AG10803 (cell line): ENCODE results near the gene F7.
"Not testable (repeated sequence)": the region's sequence is repeated elsewhere in the genome, so short reads cannot be mapped to it uniquely, and the experiment has no call there.

ENCODE experiments used
- DNase-seq: peaks from one replicate; pipeline ENCODE4 v3.0.0; 2010; ENCODE audit warnings: low read depth
- H3K4me3 ChIP-seq: 2 replicates; pipeline ENCODE4 v1.5.1; 2011; ENCODE audit warnings: mild to moderate bottlenecking, low read length, control low read depth
- CTCF ChIP-seq: conservative IDR thresholded peaks from 2 replicates; pipeline ENCODE4 v1.5.1; 2011; ENCODE audit warnings: mild to moderate bottlenecking, low read length, control low read depth, inconsistent platforms

The F7 gene

GRCh38 chr13:113106711-113107351 is 1.2 kb downstream of the F7 start:
- TF ChIP-seq CTCF = no peak

DNA sequence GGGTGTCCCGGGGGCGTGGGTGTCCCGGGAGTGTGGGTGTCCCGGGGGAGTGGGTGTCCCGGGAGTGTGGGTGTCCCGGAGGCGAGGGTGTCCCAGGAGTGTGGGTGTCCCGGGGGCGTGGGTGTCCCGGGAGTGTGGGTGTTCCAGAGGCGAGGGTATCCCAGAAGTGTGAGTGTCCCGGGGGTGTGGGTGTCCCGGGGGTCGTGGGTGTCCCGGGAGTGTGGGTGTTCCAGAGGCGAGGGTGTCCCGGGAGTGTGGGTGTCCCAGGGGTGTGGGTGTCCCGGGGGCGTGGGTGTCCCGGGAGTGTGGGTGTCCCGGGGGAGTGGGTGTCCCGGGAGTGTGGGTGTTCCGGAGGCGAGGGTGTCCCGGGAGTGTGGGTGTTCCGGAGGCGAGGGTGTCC is 2.9 kb downstream of the F7 start:
- H3K4me3 ChIP-seq, DNase-seq: not testable (repeated sequence)

More at GRCh38 chr13:113106711-113107351, 1.2 kb downstream of the F7 start:
- no peak for DNase-seq
- no peak overlapping the region for H3K4me3 ChIP-seq

GRCh38 chr13:113109151-113110047 is 3.8 kb downstream of the F7 start:
- no peak for DNase-seq
- no peak overlapping the region for H3K4me3 ChIP-seq
- TF ChIP-seq CTCF = no peak

- no peak for TF ChIP-seq CTCF
- DNase-seq = peak; percentile 8
- H3K4me3 ChIP-seq = peak overlapping the region; percentile 26; the same call in 1 of the 2 replicates
Observed at GRCh38 chr13:113110048-113110851, 4.7 kb downstream of the F7 start.

GRCh38 chr13:113110852-113111315 is 5.3 kb downstream of the F7 start:
- no peak for TF ChIP-seq CTCF
- peak overlapping the region; percentile 26; the same call in 1 of the 2 replicates for H3K4me3 ChIP-seq
- DNase-seq = no peak

GRCh38 chr13:113111821-113112220 is 6.2 kb downstream of the F7 start:
- H3K4me3 ChIP-seq, DNase-seq: not testable (repeated sequence)

- not testable (repeated sequence) for DNase-seq, H3K4me3 ChIP-seq
Observed at GRCh38 chr13:113112475-113112874, 6.9 kb downstream of the F7 start.
